K562 (cell line): ENCODE data around the gene CMIP. TPM values are rescaled to one million over a fixed set of nuclear protein-coding genes. Genes with fewer than 3 reads are reported as not detected.
A peak's percentile ranks its signal among the peaks of the same experiment; 100 is the strongest.

Source experiments
- BRD9 ChIP-seq: fragments of 450-650 bp; IDR thresholded peaks from 2 replicates; pipeline ENCODE4 v1.6.1; 2018; ENCODE audit warnings: low read depth; ENCODE audit not compliant: partially characterized antibody
- CREB1 ChIP-seq, 2 experiments: sonication (generic) in 1 of 2; formaldehyde crosslinking in 1 of 2; IDR thresholded peaks; 2 replicates each; pipeline versions ENCODE4 v1.6.1 to v1.8.0; 2012 to 2022; ENCODE audit warnings: inconsistent platforms in 1 of 2, mild to moderate bottlenecking in 1 of 2, missing genetic modification reagents in 1 of 2, moderate library complexity in 1 of 2
- DPF2 ChIP-seq: fragments of 450-650 bp; IDR thresholded peaks from 2 replicates; pipeline ENCODE4 v1.6.1; 2016
- HMG20A ChIP-seq: fragments of 450-650 bp; formaldehyde crosslinking; conservative IDR thresholded peaks from 2 replicates; pipeline ENCODE4 v1.4.0; 2020; ENCODE audit warnings: mild to moderate bottlenecking, mixed read lengths
- ZNF184 ChIP-seq: sonication (generic); formaldehyde crosslinking; IDR thresholded peaks from 2 replicates; pipeline ENCODE4 v1.5.0; 2020; ENCODE audit warnings: missing genetic modification reagents
- ZNF639 ChIP-seq, 2 experiments: fragments of 200-800 bp in 1 of 2; sonication (Bioruptor generic) in 1 of 2; sonication (generic) in 1 of 2; formaldehyde crosslinking in 1 of 2; IDR thresholded peaks in 1 of 2; conservative IDR thresholded peaks in 1 of 2; 2 replicates each; pipeline versions ENCODE4 v1.5.0 to v1.6.1; 2016 to 2020; ENCODE audit warnings: missing compliant biosample characterization in 1 of 2, missing genetic modification characterization in 1 of 2, missing genetic modification reagents in 1 of 2
- ZZZ3 ChIP-seq: fragments of 450-650 bp; IDR thresholded peaks from 2 replicates; pipeline ENCODE4 v1.6.1; 2016; ENCODE audit warnings: antibody characterized with exemption, mild to moderate bottlenecking, moderate library complexity
- polyA plus RNA-seq, 8 experiments: library from polyadenylated mRNA; depleted of rRNA in 4 of 8; stranded (reverse) in 5 of 8; unstranded in 3 of 8; fragments of >200 nt; fragmentation: Nextera tagmentation in 2 of 8; fragmentation: Illumina TruSeq in 1 of 8; extraction: Ambion mirVana in 2 of 8; extraction: Trizol in 1 of 8; gene quantifications; 2 replicates each; pipeline versions ENCODE4 v1.2.1 to v1.2.3, GENCODE V29; 2011 to 2014; ENCODE audit warnings: inconsistent platforms in 1 of 8, missing spikeins in 1 of 8
- total RNA-seq, 7 experiments: library from RNA; depleted of rRNA in 6 of 7; stranded (reverse); fragments of >200 nt in 6 of 7; fragmentation: Illumina TruSeq in 2 of 7; extraction: Trizol in 2 of 7; gene quantifications; 2 replicates each; pipeline versions ENCODE4 v1.2.1 to v1.2.3, GENCODE V29; 2011 to 2021; ENCODE audit warnings: low replicate concordance in 1 of 7
- TF ChIP-seq, protein P1 (sequence below): IDR thresholded peaks from 3 replicates; pipeline ENCODE4 v1.6.1; 2011; ENCODE audit warnings: borderline replicate concordance, mild to moderate bottlenecking; ENCODE audit not compliant: insufficient read length, insufficient read depth
- TF ChIP-seq, protein P2 (sequence below): fragments of 450-650 bp; IDR thresholded peaks from 2 replicates; pipeline ENCODE4 v1.6.1; 2017; ENCODE audit warnings: antibody characterized with exemption, mild to moderate bottlenecking
- TF ChIP-seq, protein P3 (sequence below): sonication (generic); formaldehyde crosslinking; IDR thresholded peaks from 2 replicates; pipeline ENCODE4 v1.8.1; 2023; ENCODE audit warnings: mild to moderate bottlenecking, missing genetic modification reagents
- TF ChIP-seq, protein P4 (sequence below): IDR thresholded peaks from 2 replicates; pipeline ENCODE4 v1.6.1; 2011; ENCODE audit not compliant: insufficient read length; ENCODE audit errors: extremely low read depth
- TF ChIP-seq, protein P5 (sequence below): fragments of 250-450 bp; sonication (Bioruptor Pico); IDR thresholded peaks from 2 replicates; pipeline ENCODE4 v1.9.0; 2021; ENCODE audit warnings: mild to moderate bottlenecking, inconsistent platforms

The CMIP gene
- total and polyA plus RNA-seq, 9 of the 15 experiments (the other 6 are each of a cell fraction or from before 2014, with no cell fraction given): 0.94 to 82.5 (median 10.3) TPM

DNA sequence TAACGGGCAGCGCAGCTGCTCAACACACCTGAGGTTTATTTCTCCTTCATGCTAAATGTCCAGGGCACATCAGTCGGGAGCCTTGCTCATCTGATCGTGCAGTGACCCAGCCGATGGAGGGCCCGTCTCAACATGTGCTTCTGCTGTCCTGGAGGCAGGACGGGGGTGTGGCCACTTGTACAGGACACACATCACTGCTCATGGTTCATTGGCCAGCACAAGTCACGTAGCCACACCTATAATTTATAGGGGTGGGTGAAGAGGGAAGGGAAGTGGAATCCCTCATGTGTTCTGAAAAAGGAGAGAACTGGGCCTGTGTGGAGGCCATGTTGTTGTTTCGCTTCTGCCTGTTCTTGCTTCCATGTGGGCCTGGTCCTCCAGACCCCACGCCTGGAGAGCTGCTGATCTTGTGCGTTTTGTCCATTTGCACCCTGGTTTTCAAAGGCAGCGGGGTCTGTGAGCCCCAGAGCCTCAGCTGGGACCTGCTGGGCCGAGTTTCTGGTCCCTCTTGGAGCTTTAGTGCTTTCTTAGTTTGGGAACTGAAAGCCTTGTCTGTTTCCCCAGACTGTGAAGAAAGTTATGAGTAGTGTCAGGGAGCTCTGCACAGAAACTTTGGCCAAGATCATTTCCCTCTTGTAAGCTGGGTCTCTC, 60.5 kb downstream of the CMIP start (continued):
- TF ChIP-seq, protein P1, sequence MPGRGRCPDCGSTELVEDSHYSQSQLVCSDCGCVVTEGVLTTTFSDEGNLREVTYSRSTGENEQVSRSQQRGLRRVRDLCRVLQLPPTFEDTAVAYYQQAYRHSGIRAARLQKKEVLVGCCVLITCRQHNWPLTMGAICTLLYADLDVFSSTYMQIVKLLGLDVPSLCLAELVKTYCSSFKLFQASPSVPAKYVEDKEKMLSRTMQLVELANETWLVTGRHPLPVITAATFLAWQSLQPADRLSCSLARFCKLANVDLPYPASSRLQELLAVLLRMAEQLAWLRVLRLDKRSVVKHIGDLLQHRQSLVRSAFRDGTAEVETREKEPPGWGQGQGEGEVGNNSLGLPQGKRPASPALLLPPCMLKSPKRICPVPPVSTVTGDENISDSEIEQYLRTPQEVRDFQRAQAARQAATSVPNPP: no peak
- TF ChIP-seq, protein P2, sequence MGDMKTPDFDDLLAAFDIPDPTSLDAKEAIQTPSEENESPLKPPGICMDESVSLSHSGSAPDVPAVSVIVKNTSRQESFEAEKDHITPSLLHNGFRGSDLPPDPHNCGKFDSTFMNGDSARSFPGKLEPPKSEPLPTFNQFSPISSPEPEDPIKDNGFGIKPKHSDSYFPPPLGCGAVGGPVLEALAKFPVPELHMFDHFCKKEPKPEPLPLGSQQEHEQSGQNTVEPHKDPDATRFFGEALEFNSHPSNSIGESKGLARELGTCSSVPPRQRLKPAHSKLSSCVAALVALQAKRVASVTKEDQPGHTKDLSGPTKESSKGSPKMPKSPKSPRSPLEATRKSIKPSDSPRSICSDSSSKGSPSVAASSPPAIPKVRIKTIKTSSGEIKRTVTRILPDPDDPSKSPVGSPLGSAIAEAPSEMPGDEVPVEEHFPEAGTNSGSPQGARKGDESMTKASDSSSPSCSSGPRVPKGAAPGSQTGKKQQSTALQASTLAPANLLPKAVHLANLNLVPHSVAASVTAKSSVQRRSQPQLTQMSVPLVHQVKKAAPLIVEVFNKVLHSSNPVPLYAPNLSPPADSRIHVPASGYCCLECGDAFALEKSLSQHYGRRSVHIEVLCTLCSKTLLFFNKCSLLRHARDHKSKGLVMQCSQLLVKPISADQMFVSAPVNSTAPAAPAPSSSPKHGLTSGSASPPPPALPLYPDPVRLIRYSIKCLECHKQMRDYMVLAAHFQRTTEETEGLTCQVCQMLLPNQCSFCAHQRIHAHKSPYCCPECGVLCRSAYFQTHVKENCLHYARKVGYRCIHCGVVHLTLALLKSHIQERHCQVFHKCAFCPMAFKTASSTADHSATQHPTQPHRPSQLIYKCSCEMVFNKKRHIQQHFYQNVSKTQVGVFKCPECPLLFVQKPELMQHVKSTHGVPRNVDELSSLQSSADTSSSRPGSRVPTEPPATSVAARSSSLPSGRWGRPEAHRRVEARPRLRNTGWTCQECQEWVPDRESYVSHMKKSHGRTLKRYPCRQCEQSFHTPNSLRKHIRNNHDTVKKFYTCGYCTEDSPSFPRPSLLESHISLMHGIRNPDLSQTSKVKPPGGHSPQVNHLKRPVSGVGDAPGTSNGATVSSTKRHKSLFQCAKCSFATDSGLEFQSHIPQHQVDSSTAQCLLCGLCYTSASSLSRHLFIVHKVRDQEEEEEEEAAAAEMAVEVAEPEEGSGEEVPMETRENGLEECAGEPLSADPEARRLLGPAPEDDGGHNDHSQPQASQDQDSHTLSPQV: peak; percentile 92
- TF ChIP-seq, protein P3, sequence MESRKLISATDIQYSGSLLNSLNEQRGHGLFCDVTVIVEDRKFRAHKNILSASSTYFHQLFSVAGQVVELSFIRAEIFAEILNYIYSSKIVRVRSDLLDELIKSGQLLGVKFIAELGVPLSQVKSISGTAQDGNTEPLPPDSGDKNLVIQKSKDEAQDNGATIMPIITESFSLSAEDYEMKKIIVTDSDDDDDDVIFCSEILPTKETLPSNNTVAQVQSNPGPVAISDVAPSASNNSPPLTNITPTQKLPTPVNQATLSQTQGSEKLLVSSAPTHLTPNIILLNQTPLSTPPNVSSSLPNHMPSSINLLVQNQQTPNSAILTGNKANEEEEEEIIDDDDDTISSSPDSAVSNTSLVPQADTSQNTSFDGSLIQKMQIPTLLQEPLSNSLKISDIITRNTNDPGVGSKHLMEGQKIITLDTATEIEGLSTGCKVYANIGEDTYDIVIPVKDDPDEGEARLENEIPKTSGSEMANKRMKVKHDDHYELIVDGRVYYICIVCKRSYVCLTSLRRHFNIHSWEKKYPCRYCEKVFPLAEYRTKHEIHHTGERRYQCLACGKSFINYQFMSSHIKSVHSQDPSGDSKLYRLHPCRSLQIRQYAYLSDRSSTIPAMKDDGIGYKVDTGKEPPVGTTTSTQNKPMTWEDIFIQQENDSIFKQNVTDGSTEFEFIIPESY (CRISPR knock-in tag): no peak
- TF ChIP-seq BRD9: no peak
- TF ChIP-seq HMG20A (CRISPR knock-in tag): no peak
- TF ChIP-seq, protein P4, sequence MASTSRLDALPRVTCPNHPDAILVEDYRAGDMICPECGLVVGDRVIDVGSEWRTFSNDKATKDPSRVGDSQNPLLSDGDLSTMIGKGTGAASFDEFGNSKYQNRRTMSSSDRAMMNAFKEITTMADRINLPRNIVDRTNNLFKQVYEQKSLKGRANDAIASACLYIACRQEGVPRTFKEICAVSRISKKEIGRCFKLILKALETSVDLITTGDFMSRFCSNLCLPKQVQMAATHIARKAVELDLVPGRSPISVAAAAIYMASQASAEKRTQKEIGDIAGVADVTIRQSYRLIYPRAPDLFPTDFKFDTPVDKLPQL: no peak
- TF ChIP-seq CREB1 (IDR thresholded peaks at IDR 0.05): peak; percentile 38; the same call in 1 of the 2 replicates
- TF ChIP-seq CREB1 (CRISPR knock-in tag; IDR thresholded peaks at IDR 0.05): no peak
- TF ChIP-seq, protein P5, sequence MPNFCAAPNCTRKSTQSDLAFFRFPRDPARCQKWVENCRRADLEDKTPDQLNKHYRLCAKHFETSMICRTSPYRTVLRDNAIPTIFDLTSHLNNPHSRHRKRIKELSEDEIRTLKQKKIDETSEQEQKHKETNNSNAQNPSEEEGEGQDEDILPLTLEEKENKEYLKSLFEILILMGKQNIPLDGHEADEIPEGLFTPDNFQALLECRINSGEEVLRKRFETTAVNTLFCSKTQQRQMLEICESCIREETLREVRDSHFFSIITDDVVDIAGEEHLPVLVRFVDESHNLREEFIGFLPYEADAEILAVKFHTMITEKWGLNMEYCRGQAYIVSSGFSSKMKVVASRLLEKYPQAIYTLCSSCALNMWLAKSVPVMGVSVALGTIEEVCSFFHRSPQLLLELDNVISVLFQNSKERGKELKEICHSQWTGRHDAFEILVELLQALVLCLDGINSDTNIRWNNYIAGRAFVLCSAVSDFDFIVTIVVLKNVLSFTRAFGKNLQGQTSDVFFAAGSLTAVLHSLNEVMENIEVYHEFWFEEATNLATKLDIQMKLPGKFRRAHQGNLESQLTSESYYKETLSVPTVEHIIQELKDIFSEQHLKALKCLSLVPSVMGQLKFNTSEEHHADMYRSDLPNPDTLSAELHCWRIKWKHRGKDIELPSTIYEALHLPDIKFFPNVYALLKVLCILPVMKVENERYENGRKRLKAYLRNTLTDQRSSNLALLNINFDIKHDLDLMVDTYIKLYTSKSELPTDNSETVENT (CRISPR knock-in tag): 0 out of 2 replicates have a peak, but pooled peaks have one; percentile 21
- TF ChIP-seq ZNF639 (CRISPR knock-in tag; conservative IDR thresholded peaks at IDR 0.05 in 1 of 2, IDR thresholded peaks at IDR 0.05 in 1 of 2): no peak
- no peak for TF ChIP-seq ZNF184 (CRISPR knock-in tag)
- no peak for TF ChIP-seq ZZZ3
- no peak for TF ChIP-seq DPF2
